Sigmoid colon (tissue), 4 donors: ENCODE data around the gene AQP1.

Source experiments
- CTCF ChIP-seq, 4 experiments: fragments of 450-650 bp in 3 of 4; fragments of 200-600 bp in 1 of 4; IDR thresholded peaks; one replicate each; pipeline ENCODE4 v1.5.1; 2016 to 2019; ENCODE audit warnings: antibody characterized with exemption in 4 of 4, mild to moderate bottlenecking in 3 of 4, moderate library complexity in 2 of 4
- EP300 ChIP-seq, 4 donors: sonication (generic); formaldehyde crosslinking; IDR thresholded peaks; one replicate each; pipeline ENCODE4 v1.6.1; 2017; ENCODE audit warnings: antibody characterized with exemption in 4 of 4
- POLR2A ChIP-seq, 2 donors: fragments of 450-650 bp; IDR thresholded peaks; one replicate each; pipeline ENCODE4 v1.6.1; 2016; ENCODE audit warnings: antibody characterized with exemption in 2 of 2, mild to moderate bottlenecking in 2 of 2, moderate library complexity in 2 of 2
- POLR2AphosphoS5 ChIP-seq, 4 donors: sonication (generic); formaldehyde crosslinking; IDR thresholded peaks; one replicate each; pipeline ENCODE4 v1.6.1; 2017; ENCODE audit warnings: antibody characterized with exemption in 4 of 4

- no peak for TF ChIP-seq POLR2AphosphoS5 (IDR thresholded peaks at IDR 0.05)
- no peak for TF ChIP-seq POLR2A (IDR thresholded peaks at IDR 0.05)
- TF ChIP-seq CTCF (IDR thresholded peaks at IDR 0.05) = no peak
- TF ChIP-seq EP300 (IDR thresholded peaks at IDR 0.05) = no peak
Measured at GRCh38 chr7:30903146-30903545, 8.5 kb upstream of the AQP1 start.
